Naive B cell (primary cell): Measurements from ENCODE around the gene KIAA1586. TPM values are rescaled to one million over a fixed set of nuclear protein-coding genes. Genes with fewer than 3 reads are reported as not detected.
A peak's percentile ranks its signal among the peaks of the same experiment; 100 is the strongest.
"Not testable (repeated sequence)": the region's sequence is repeated elsewhere in the genome, so short reads cannot be mapped to it uniquely, and the experiment has no call there.

Experiments
- ATAC-seq, 2 donors: fragments of 150-1000 bp; cut with Tn5 transposase; 2 replicates each; pipeline ENCODE4 v1.10.0; 2021; ENCODE audit warnings: low read depth in 2 of 2, mild to moderate bottlenecking in 2 of 2, moderate library complexity in 2 of 2
- DNase-seq: peaks from one replicate; pipeline ENCODE4 v3.0.0; 2022
- H3K27ac Mint-ChIP-seq, 6 donors: one replicate each; pipeline ENCODE4 v1.8.0; 2020 to 2022; ENCODE audit warnings: mild to moderate bottlenecking in 6 of 6, mixed read lengths in 6 of 6, moderate library complexity in 5 of 6, inconsistent platforms in 2 of 6
- H3K27me3 Mint-ChIP-seq, 3 donors: one replicate each; pipeline ENCODE4 v1.8.0; 2021 to 2022; ENCODE audit warnings: mixed read lengths in 3 of 3, mild to moderate bottlenecking in 1 of 3
- H3K36me3 Mint-ChIP-seq, 2 donors: one replicate each; pipeline ENCODE4 v1.8.0; 2020 to 2022; ENCODE audit warnings: mixed read lengths in 2 of 2, inconsistent platforms in 1 of 2, mild to moderate bottlenecking in 1 of 2
- H3K4me1 Mint-ChIP-seq, 3 donors: one replicate each; pipeline ENCODE4 v1.8.0; 2020 to 2022; ENCODE audit warnings: mixed read lengths in 3 of 3, inconsistent platforms in 1 of 3, mild to moderate bottlenecking in 1 of 3, moderate library complexity in 1 of 3
- H3K4me3 Mint-ChIP-seq, 8 donors: one replicate each; pipeline ENCODE4 v1.8.0; 2020 to 2022; ENCODE audit warnings: mild to moderate bottlenecking in 8 of 8, mixed read lengths in 8 of 8, moderate library complexity in 8 of 8, inconsistent platforms in 2 of 8
- H3K9me3 Mint-ChIP-seq, 7 donors: one replicate each; pipeline ENCODE4 v1.8.0; 2020 to 2022; ENCODE audit warnings: mixed read lengths in 7 of 7, mild to moderate bottlenecking in 5 of 7, inconsistent platforms in 2 of 7, moderate library complexity in 1 of 7
- polyA plus RNA-seq, 6 donors: library from polyadenylated mRNA; unstranded; fragments of 300-500 nt; fragmentation: Illumina TruSeq; gene quantifications; one replicate each; pipeline ENCODE4 v1.2.3, GENCODE V29; 2021; ENCODE audit warnings: low read depth in 6 of 6

KIAA1586 gene
- polyA plus RNA-seq: 1 to 10 TPM; 5.7 to 8.2 (median 6.2) TPM

GRCh38 chr6:57046332-57047256 is at the start of gene KIAA1586:
Gene KIAA1586 (plus strand): TSS chr6:57046693. CDS start chr6:57046756, 63 bp downstream.
- Mint-ChIP-seq H3K27ac (peak within 1 kb of the TSS; percentile 61 to 96 (median 93)), H3K4me1 (peaks cover 19 to 30% (median 22%) of the 10 kb centered on the region in 3 donors)
- H3K36me3 Mint-ChIP-seq: not testable (repeated sequence)

GRCh38 chr6:56999049-56999448 is 47.4 kb upstream of the KIAA1586 start:
- H3K27ac Mint-ChIP-seq: no peak overlapping the region
- DNase-seq (no peak), ATAC-seq (no peak)
- peaks cover 0 to 28% (median 17%) of the 10 kb centered on the region in 7 donors for H3K9me3 Mint-ChIP-seq
- peaks cover 18 to 30% (median 23%) of the 10 kb centered on the region in 3 donors for H3K27me3 Mint-ChIP-seq
- H3K4me1 Mint-ChIP-seq: no peaks in the 10 kb centered on the region
- no peak overlapping the region for H3K4me3 Mint-ChIP-seq
- peaks cover 6 to 8% of the 10 kb centered on the region in 2 donors for H3K36me3 Mint-ChIP-seq

More at GRCh38 chr6:57046332-57047256, at the start of gene KIAA1586:
- peak; percentile 62 for DNase-seq
- peak; percentile 82 to 83 for ATAC-seq
- not testable (repeated sequence) for H3K27me3 Mint-ChIP-seq, H3K9me3 Mint-ChIP-seq
- H3K4me3 Mint-ChIP-seq: peak within 1 kb of the TSS; percentile 90 to 98 (median 97)

GRCh38 chr6:56999748-57000147 is 46.7 kb upstream of the KIAA1586 start:
- H3K36me3 Mint-ChIP-seq, ATAC-seq, DNase-seq, H3K4me3 Mint-ChIP-seq, H3K4me1 Mint-ChIP-seq, H3K27ac Mint-ChIP-seq: not testable (repeated sequence)
- Mint-ChIP-seq H3K9me3 (peaks cover 0 to 28% (median 17%) of the 10 kb centered on the region in 7 donors), H3K27me3 (peaks cover 18 to 30% (median 21%) of the 10 kb centered on the region in 3 donors)

GRCh38 chr6:57002197-57002596 is 44.3 kb upstream of the KIAA1586 start:
- Mint-ChIP-seq H3K27me3 (peaks cover under 1 to 18% (median 9%) of the 10 kb centered on the region in 3 donors), H3K27ac (no peak overlapping the region), H3K4me1 (no peaks in the 10 kb centered on the region), H3K4me3 (no peak overlapping the region), H3K9me3 (peaks cover 0 to 25% (median 16%) of the 10 kb centered on the region in 7 donors), H3K36me3 (peaks cover 6 to 8% of the 10 kb centered on the region in 2 donors)
- ATAC-seq (no peak), DNase-seq (no peak)

- Mint-ChIP-seq H3K4me1 (no peaks in the 10 kb centered on the region), H3K4me3 (no peak overlapping the region), H3K9me3 (peaks cover 0 to 7% (median 3%) of the 10 kb centered on the region in 7 donors), H3K36me3 (no peaks in the 10 kb centered on the region), H3K27me3 (peaks cover 0 to 18% (median 8%) of the 10 kb centered on the region in 3 donors), H3K27ac (no peak overlapping the region)
- DNase-seq (no peak), ATAC-seq (no peak)
Measured at GRCh38 chr6:57004292-57004691, 42.2 kb upstream of the KIAA1586 start.

GRCh38 chr6:57006101-57006500 is 40.4 kb upstream of the KIAA1586 start:
- DNase-seq: no peak
- peaks cover 0 to 18% (median 8%) of the 10 kb centered on the region in 3 donors for H3K27me3 Mint-ChIP-seq
- no peak overlapping the region for H3K27ac Mint-ChIP-seq
- H3K9me3 Mint-ChIP-seq: no peaks in the 10 kb centered on the region
- no peak overlapping the region for H3K4me3 Mint-ChIP-seq
- no peaks in the 10 kb centered on the region for H3K4me1 Mint-ChIP-seq
- ATAC-seq: no peak
- no peaks in the 10 kb centered on the region for H3K36me3 Mint-ChIP-seq

- not testable (repeated sequence) for H3K27ac Mint-ChIP-seq, H3K4me3 Mint-ChIP-seq, H3K36me3 Mint-ChIP-seq, ATAC-seq, H3K4me1 Mint-ChIP-seq, DNase-seq, H3K9me3 Mint-ChIP-seq, H3K27me3 Mint-ChIP-seq
Measured at GRCh38 chr6:57008069-57008468, 38.4 kb upstream of the KIAA1586 start.

- DNase-seq (no peak), ATAC-seq (no peak)
- Mint-ChIP-seq H3K36me3 (no peaks in the 10 kb centered on the region), H3K9me3 (no peaks in the 10 kb centered on the region), H3K4me3 (no peak overlapping the region), H3K27ac (no peak overlapping the region), H3K4me1 (no peaks in the 10 kb centered on the region), H3K27me3 (peaks cover 0 to 5% (median 0%) of the 10 kb centered on the region in 3 donors)
Measured at GRCh38 chr6:57013521-57013926, 33.0 kb upstream of the KIAA1586 start.

- Mint-ChIP-seq H3K4me3 (no peak overlapping the region), H3K36me3 (no peaks in the 10 kb centered on the region), H3K27me3 (peaks cover 0 to 5% (median 0%) of the 10 kb centered on the region in 3 donors), H3K27ac (no peak overlapping the region), H3K9me3 (no peaks in the 10 kb centered on the region), H3K4me1 (no peaks in the 10 kb centered on the region)
- DNase-seq (no peak), ATAC-seq (no peak)
Measured at GRCh38 chr6:57017069-57017468, 29.4 kb upstream of the KIAA1586 start.

GRCh38 chr6:57017841-57018240 is 28.7 kb upstream of the KIAA1586 start:
- no peaks in the 10 kb centered on the region for H3K4me1 Mint-ChIP-seq
- no peaks in the 10 kb centered on the region for H3K9me3 Mint-ChIP-seq
- no peak overlapping the region for H3K4me3 Mint-ChIP-seq
- DNase-seq (no peak), ATAC-seq (no peak)
- H3K27me3 Mint-ChIP-seq: peaks cover 0 to 5% (median 0%) of the 10 kb centered on the region in 3 donors
- H3K36me3 Mint-ChIP-seq: no peaks in the 10 kb centered on the region
- no peak overlapping the region for H3K27ac Mint-ChIP-seq

- DNase-seq (no peak), ATAC-seq (no peak)
- H3K4me1 Mint-ChIP-seq: no peaks in the 10 kb centered on the region
- no peak overlapping the region for H3K27ac Mint-ChIP-seq
- peaks cover under 1 to 8% (median 6%) of the 10 kb centered on the region in 7 donors for H3K9me3 Mint-ChIP-seq
- H3K36me3 Mint-ChIP-seq: peaks cover 4 to 5% of the 10 kb centered on the region in 2 donors
- peaks cover 0 to 6% (median 0%) of the 10 kb centered on the region in 3 donors for H3K27me3 Mint-ChIP-seq
- no peak overlapping the region for H3K4me3 Mint-ChIP-seq
Measured at GRCh38 chr6:57019434-57019833, 27.1 kb upstream of the KIAA1586 start.

GRCh38 chr6:57021086-57021720 is 25.3 kb upstream of the KIAA1586 start:
- peak; percentile 41 to 67 for ATAC-seq
- no peak overlapping the region for H3K27ac Mint-ChIP-seq
- H3K36me3 Mint-ChIP-seq: peaks cover 10 to 20% of the 10 kb centered on the region in 2 donors
- DNase-seq: peak; percentile 12
- peaks cover 0 to 20% (median 0%) of the 10 kb centered on the region in 3 donors for H3K27me3 Mint-ChIP-seq
- peaks cover 6 to 25% (median 20%) of the 10 kb centered on the region in 7 donors for H3K9me3 Mint-ChIP-seq
- no peaks in the 10 kb centered on the region for H3K4me1 Mint-ChIP-seq
- H3K4me3 Mint-ChIP-seq: no peak overlapping the region

- Mint-ChIP-seq H3K36me3 (peaks cover 10 to 20% of the 10 kb centered on the region in 2 donors), H3K4me1 (no peaks in the 10 kb centered on the region)
- ATAC-seq: no peak
Measured at GRCh38 chr6:57024321-57024720, 22.2 kb upstream of the KIAA1586 start.

More at GRCh38 chr6:57024321-57024720, 22.2 kb upstream of the KIAA1586 start:
- H3K27ac Mint-ChIP-seq: no peak overlapping the region
- no peak for DNase-seq
- H3K4me3 Mint-ChIP-seq: no peak overlapping the region
- peaks cover 4 to 19% (median 6%) of the 10 kb centered on the region in 3 donors for H3K27me3 Mint-ChIP-seq
- peaks cover 6 to 28% (median 20%) of the 10 kb centered on the region in 7 donors for H3K9me3 Mint-ChIP-seq
